HT-29 (cell line): ENCODE results near the gene SMARCD3. TPM values are rescaled to one million over a fixed set of nuclear protein-coding genes. Genes with fewer than 3 reads are reported as not detected.

Experiments used
- DNase-seq: peaks from one replicate; pipeline ENCODE4 v3.0.0-alpha.2; 2015; ENCODE audit warnings: low spot score
- total RNA-seq: library from RNA; depleted of rRNA; stranded (reverse); fragments of >200 nt; shearing (Covaris generic); gene quantifications from 2 replicates; pipeline ENCODE4 v1.2.3, GENCODE V29; 2014

SMARCD3 gene
- total RNA-seq, 1 experiment from 2014 or later = 1.3 TPM

DNA sequence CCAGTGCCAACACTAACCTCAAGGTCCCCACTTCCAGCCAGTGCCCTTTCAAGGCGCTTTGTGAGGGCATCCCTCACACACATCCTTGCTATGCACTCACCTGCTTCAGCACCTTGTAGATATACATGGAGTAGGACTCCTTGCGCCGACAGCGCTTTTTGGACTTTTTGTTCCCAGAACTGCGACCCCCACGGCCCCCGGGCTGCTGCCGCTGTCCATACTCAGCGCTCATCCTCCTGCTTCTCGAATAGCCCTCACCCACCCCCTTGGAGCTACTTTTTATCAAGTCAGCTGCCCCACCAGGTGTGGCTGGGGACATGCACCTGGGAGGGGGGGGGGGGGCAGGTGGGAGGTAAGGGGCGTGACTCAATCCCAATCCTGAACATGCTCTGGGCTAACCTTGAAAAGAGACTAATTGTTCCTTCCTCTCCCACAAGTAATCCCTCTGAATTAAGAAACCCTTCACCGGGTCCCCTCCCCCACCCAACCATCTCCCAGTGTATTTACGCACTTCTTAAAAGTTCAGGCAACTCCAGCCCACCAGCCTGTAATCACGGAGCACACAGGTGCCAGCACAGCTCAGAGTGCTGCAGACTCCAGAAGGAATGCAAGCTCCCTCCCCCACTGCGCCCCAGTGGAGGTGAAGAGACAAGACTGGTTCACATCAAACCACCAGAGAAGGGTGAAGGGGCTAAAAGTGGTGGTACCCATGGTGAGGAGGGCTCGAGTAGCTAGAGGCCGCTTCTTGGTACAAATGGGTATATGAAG lies 38.2 kb downstream of the SMARCD3 start, which contains the start of gene H2BK1:
TSS of gene H2BK1 (minus strand) at position 402 of the 768 bp plus-strand sequence. CDS start at position 232, 170 bp downstream.
- DNase-seq = no peak

DNA sequence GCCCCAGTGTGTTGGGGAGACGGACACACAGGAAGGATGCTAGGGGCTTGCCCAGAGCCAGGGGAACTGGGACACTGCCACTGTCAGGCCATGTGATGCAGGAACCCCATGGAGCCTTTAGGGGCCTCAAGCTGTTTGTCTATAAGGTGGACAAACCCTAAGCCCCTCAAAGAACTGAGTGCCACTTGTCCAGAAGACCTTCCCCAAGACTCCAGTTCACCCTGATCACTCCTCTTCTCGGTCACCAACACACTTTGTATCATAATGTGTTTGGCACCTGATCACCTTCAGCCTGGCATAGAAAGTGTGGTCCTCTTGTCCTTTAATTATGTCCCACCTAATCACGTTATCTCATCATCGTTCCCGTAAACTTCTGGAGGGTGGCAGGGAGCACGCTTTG lies 38.9 kb downstream of the SMARCD3 start:
- no peak for DNase-seq

DNA sequence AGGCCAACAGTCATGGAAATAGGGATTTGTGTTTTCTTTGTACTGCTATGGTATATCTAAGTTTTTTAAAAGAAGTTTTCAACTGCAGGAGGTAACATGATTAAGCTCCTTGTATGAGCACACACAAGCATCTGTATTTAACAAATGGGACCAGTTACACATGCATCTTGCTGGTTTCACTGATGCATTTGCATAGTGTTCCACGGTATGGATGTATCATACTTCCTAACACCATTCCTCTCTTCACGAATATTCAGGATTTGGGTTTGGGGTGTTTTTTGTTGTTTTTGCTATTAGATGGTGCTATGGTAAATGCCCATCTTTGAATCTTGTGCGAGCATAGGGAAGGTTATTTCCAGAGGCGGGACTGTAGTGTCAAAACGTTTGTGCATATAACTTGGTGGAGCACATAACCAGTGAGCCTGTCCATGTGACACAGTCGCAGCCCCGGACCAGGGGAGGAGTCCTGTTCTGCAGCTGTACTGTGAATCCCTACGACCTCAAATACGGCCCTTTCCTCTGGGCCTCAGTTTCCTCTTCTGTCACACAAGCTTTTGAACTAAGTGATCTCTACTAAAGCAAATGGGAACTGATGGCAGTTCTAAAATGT lies 40.1 kb downstream of the SMARCD3 start:
- no peak for DNase-seq

DNA sequence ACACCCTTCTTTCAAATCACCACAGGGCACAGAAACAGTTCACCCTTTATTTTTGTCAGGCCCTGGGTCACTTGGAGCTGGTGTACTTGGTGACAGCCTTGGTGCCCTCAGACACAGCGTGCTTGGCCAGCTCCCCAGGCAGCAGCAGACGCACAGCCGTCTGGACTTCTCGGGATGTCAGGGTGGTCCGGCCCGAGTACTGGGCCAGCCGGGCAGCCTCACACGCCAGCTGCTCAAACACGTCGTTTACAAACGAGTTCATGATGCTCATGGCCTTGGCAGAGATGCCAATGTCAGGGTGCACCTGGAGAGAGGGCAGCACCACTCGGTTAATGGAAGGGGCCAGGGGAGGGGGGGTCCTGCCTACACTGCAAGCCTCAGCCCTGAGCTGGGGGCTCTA lies 40.7 kb downstream of the SMARCD3 start:
- DNase-seq = no peak

DNA sequence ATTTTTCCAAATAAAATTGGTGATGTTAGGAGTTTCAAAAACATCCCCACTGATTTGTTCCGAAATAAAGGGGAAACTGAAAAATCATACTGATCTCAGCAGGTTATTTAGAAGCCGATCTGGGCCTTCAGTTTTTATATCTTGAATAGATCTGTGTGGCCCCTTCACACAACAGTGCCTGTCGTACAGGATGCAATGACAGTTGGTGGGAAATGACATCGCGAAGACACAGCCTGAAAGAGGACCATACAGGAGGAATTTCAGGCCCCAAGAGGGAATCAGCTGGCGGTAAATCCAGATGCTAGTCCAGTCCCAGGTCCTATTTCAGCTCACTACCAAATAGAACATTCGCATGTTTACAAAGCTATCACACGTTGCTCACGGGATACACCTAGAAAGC lies 41.2 kb downstream of the SMARCD3 start:
- DNase-seq = no peak

DNA sequence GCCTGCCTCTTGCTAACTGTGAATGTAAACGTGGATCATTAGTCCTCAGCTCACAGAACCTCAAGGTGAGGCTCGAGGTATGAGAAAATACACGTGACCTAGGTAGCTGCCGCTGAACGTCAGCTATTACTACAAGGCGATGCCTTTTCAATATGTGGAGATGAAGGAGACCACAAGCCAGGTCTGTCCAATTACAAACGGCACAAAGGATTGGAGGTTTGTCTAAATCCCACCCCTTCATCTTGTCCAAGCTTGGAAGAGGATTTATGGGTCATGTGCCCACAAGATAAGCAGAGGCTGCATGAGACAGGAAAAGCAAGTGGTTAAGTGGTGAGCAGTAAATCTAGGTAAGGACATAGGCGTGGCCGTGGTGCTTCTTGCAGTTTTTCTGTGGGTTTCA lies 41.6 kb downstream of the SMARCD3 start:
- no peak for DNase-seq

DNA sequence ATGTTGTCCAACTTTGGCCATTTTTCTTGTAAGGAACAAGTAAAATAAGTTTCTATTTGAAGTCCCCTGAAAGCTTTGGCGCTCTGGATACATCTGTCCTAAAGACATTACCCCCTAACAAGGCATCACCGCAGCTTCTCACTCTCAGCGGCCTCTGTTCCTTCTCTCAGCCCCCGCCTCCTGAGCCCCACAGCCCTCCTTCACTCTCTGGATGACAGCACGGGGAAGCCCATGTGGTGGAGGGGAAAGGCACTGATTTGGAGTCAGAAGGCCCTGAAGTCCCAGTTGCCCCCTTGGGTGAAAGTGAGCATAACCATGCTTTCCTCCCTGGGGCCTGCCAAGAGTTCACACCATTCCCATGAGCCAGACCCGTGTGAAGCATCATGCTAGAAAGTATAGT lies 42.8 kb downstream of the SMARCD3 start:
- no peak for DNase-seq

DNA sequence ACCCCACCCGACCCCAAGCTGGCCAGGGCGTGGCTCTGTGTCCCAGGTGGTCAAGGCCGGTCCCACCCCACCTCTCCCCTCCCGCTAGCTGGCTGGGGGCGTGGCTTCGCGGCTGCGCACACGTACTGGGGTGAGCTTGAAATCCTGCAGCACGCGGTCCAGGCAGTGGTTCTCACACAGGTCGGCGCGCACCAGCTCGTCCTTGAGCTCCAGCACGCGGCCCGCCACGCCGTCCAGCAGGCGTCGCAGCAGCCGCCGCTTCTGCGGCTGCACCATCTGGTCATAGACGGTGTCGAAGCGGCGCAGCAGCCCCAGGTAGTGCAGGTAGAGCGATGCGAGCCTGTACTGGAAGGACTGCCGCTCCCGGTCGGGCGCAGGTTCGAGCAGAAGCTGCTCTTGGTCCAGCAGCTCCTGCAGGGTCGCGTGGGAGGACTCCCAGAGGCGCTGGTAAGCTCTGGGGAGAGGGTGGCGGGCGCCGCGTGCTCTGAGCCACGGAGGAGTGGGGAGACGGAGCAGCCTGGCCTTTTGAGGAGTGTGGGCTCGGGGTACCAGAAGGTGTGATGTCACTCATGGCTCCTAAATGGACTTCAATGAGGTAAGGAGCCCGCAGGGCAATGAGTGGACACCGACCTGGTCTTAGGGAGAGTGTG lies 44.0 kb downstream of the SMARCD3 start:
- DNase-seq = no peak

DNA sequence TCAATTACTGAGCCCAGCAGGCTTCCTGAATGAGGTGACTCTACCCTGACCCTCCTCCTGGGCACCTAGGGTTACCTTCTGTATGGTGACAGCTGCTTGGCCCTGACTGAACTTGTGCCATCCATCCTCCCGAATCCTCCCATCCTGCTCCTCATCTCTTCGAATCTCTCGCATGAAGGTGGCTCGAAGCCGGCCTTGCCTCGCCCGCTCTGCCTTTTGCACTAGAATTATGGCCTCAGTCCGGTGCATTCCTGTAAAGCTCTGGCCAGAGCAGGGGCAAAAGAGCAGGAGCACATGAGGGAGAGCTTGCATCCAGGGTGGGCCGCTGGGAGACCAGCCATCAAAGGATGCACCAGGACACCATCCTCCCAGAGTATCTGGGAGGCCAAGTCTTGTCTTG lies 45.7 kb downstream of the SMARCD3 start:
- no peak for DNase-seq

DNA sequence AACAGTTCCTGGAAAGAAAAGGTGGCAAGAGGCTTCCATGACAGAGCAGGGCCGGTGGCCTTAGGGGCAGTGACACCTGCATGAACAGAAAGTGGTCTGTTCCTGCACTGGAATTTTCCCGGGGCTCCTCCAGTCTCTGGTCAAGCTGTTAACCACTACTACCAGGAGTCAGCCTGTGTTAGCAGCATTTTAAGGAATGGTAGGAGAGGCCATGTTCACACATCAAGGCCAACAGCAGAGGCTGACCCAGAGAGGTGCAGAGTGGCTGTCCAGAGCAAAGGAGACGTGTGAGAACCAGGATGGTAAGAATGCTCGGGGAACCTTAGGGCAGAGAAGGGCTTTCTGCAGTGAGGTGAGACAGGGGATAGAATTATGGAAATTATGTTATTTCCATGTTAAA lies 46.7 kb downstream of the SMARCD3 start:
- DNase-seq = no peak

DNA sequence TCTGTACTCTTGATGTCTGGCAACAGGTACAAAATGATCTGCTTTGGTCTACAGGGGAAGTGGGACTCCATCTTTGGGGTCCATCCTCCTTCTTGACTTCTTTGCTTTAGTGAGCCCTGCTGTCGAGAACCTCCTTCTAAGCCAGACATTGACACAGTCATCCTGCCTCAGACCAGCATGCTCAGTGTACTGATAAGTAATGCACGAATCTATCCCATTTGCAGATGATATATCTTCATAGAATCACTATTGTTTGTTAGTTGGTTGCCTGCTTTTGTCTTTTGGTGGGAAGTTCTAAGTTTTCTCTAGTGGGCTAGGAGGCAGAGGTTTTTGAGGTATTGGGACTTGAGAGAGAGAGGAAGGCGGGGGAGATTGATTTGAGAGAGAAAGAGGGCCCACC lies 47.1 kb downstream of the SMARCD3 start:
- DNase-seq = no peak

DNA sequence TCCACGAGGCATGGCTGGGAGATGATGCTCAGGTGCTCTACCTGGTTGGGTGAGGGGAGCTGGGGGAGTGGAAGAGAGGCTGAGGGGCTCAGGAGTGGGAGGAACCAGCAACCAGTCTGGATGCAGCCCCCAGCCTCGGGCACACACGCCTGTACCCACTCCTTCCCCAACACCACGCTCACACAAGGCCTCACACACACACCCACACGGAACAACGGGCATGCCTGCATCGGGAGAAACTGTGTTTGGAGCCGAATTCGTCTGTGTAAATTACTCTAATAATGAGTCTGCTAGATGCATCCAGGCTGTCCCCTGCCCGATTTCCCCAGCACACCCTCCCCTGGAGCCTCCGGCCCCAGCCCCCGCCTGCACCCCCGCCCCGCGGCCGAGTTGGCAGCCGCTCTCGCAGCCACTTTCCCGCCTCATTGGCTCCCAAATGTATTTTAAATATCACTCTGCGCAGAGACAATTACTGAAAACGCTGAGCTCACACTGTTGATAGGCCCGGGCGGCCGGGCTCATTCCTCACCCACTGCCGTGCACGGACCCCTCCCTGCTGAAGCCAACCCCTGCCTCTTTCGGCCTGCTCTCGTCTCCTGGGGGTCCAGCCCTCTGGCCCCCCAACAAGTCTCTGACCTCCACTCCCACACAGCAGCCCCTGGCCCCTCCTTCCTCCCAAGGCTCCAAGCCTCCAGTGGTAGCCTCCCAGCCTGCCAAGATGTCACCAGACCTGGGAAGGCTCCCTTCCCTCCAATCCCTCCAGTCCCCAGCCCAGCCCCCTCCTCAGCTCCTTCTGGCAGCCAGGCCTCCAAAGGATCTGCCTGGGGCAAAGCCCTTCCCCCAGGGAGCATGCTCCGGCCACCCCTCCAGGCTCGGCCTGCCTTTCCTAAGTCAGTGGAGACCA lies 49.3 kb downstream of the SMARCD3 start:
- DNase-seq = no peak

DNA sequence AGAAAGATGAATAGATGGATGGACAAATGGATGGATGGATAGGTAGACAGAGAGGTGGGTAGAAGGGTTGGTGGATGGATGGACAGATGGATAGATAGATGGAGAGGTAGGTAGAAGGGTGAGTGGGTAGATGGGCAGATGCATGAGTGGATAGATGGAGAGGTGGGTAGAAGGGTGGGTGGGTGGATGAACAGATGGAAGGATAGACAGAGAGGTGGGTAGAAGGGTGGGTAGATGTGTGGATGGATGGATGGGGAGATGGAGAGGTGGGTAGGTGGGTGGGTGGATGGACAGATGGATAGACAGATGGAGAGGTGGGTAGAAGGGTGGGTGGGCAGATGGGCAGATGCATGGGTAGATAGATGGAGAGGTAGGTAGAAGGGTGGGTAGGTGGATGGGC lies 50.6 kb downstream of the SMARCD3 start:
- no peak for DNase-seq

DNA sequence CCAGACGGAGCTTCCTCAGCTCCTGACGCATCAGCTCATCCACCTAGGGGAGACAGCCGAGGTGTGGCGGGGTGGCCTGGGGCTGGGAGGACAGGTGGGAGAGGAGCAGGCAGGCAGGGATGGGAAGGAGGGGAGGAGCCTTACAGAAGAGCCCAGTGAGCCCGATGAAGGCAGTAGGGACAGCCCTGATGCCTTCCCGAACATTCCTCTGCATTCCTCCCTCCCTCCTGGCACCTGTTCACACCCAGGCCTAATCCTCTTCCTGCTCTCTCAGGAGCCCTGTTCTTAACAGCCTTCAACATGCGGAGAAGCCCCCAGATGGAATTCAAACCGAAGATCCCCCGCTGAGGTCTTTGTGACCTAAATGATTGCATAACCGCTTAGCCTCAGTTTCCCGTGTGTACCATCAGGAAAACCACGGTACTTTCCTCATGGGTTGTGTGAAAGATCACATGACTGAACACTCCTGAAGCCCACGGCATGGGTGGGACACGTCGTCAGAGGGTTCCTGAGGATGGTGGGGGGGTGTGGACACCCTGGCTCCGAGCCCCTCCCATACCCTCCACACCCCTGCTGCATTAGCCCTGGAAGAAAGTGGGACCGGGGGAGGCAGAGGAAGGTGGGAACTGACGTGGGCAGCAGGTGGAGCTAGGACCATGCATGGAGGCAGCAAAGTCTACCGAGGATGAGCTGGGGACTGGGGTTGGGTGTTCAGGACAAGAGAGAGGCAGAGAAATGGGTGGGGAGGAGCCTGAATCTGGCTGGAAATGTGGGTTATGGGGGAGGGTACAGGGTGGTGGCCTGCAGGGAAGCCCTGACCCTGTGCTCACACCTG lies 52.7 kb downstream of the SMARCD3 start:
- DNase-seq = no peak

DNA sequence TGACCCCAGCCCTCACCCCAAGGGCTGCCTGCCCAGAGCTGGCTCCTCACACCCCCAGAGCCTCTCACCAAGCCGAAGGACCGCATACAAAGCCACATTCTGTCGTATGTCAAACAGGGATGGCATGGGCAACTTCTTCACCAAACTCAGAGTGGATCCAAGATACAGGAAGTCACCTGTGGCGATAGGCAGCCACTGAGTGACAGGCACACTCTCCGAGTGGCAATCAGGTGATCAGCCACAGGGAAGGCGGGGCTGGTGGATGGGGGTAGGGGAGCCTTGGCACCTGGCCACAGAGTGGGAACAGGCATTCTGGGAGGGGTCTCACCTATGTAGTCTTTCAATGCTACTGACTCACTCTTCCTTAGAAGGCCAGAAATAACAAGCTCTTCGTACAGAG lies 54.3 kb downstream of the SMARCD3 start:
- no peak for DNase-seq

DNA sequence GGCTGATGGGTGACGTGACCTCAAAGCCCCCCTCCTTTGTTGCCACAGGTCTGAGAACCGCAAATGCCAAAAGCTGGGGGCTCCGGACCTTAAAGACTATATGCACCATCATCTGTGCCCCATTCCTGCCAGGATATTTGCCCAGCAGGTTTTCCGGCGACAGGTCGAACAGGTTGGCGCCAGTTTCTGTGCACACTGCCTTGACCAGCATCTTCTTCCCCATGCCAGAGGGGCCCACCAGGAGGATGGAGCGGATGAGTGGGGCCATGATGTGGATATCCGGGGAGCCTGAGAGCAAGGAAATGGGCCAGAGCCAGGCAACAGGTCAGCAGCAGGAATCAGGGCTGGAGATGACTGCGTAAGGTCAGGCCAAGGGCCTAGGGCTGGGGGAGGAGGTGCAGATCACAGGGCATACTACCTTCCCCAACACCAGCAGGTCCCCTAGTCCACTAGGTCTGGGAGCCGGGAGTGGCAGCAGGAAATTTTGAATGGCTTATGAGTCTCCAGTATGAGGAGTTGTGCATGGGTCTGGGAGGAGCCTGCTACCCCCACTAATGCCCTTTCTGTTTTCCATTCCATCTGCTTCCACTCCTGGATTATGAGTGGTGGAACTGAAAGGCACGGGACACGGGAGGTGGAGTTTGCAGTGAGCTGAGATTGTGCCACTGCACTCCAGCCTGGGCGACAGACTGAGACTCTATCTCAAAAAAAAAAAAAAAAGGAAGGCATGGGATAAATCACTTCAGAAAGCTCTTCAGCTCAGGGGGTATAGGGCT lies 55.1 kb downstream of the SMARCD3 start:
- DNase-seq = no peak

DNA sequence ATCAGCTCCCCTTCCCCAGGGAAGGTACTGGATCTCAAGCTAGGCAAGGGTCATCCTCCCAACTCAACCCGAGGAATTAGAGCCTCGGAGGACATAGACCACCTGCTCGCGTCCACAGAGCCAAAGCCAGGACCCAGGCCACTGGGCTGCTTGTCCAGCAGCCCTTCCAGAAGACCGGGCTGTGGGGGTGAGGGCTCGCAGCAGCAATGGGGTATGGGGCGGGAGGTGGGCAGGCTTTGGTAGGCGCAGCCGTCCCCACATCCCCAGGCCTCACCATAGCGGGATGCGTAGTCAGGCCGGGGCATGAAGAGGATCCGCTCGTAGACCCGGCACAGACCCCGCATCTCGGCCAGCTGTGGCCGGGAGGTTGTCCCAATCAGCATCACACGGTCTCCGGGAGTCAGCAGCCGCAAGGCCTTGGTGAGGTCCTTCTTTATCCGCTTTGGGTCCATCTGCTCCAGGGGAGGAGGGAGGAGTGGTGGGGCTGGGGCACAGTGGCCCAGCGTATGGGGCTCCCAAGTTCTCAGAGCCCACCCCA lies 56.4 kb downstream of the SMARCD3 start:
- DNase-seq = no peak

DNA sequence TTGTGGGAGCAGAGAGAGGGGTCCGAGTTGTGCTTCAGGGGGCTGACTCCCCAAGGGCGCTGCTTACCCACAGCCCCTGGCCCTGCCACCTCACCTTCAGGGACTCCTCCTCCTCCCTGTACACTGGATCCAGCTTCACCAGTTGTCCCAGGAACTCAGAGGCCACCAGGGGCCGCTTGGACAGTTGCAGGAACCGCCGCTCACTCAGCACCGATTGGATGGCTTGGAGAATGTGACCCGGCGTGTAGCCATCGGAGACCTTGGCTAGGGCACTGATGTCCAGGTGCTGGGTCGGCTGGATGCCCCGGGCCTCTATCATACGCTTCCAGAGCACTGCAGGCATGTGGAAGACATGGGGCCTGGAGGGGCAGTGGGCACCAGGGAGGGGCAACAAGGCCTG lies 57.0 kb downstream of the SMARCD3 start:
- peak; percentile 36 for DNase-seq

DNA sequence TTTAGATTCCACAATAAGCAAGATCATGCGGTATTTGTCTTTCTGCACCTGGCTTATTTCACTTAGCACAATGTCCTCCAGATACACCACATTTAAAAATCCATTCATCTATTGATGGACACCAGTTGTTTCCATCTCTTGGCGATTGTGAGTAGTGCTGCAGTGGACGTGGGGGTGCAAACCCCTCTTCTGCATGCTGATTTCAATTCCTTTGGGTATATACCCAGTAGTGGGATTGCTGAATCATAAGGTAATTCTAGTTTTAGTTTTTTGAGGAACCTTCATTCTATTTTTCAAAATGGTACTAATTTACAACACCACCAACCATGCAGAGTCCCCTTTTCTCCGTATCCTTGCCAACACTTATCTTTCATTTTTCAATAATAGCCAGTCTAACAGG lies 59.5 kb downstream of the SMARCD3 start:
- DNase-seq = no peak
